ENCODE data around the gene DNAH11.

- TF ChIP-seq POLR2A (IDR thresholded peaks at IDR 0.05) (no peak), CTCF (IDR thresholded peaks at IDR 0.05) (no peak)
Measured at GRCh38 chr7:21639206-21639868, 96.5 kb downstream of the DNAH11 start.

Measured in vagina (tissue), 2 donors.